ENCODE data around the gene ALKAL2.

DNA sequence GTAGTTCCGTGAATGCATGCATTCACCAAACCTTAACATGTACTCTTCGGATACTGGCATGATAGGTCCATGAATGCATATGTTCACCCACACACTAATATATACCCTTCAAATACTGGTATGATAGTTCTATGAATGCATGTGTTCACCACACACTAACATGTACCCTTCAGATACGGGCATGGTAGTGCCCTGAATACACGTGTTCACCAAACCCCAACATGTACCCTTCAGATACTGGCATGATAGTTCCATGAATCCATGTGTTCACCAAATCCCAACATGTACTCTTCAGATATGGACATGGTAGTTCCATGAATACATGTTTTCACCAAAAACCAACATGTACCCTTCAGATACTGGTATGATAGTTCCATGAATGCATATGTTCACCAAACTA is 48.5 kb upstream of the ALKAL2 start:
- TF ChIP-seq CTCF (IDR thresholded peaks at IDR 0.05; ENCODE audit: insufficient read depth, low read depth, low read length): no peak
- no peak for TF ChIP-seq EZH2 (IDR thresholded peaks at IDR 0.05; ENCODE audit: insufficient read depth, low read length)

Measured in astrocyte (in vitro differentiated cells and primary cell).